Measurements from ENCODE around the gene ZNF575.

ZNF575 gene

GRCh38 chr19:43498233-43498842, 34.6 kb upstream of the ZNF575 start:
- TF ChIP-seq MYC (IDR thresholded peaks at IDR 0.05; ENCODE audit: low read depth, low read length) (no peak), POLR2A (IDR thresholded peaks at IDR 0.05; ENCODE audit: extremely low read depth, insufficient read length) (no peak)
- TF ChIP-seq, protein P1, sequence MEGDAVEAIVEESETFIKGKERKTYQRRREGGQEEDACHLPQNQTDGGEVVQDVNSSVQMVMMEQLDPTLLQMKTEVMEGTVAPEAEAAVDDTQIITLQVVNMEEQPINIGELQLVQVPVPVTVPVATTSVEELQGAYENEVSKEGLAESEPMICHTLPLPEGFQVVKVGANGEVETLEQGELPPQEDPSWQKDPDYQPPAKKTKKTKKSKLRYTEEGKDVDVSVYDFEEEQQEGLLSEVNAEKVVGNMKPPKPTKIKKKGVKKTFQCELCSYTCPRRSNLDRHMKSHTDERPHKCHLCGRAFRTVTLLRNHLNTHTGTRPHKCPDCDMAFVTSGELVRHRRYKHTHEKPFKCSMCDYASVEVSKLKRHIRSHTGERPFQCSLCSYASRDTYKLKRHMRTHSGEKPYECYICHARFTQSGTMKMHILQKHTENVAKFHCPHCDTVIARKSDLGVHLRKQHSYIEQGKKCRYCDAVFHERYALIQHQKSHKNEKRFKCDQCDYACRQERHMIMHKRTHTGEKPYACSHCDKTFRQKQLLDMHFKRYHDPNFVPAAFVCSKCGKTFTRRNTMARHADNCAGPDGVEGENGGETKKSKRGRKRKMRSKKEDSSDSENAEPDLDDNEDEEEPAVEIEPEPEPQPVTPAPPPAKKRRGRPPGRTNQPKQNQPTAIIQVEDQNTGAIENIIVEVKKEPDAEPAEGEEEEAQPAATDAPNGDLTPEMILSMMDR (IDR thresholded peaks at IDR 0.05; ENCODE audit: low read depth, low read length), result no peak
- no peak overlapping the region for H3K4me3 ChIP-seq (ENCODE audit: low read depth, low read length)
- no peak for DNase-seq (ENCODE audit: low read depth)

DNA sequence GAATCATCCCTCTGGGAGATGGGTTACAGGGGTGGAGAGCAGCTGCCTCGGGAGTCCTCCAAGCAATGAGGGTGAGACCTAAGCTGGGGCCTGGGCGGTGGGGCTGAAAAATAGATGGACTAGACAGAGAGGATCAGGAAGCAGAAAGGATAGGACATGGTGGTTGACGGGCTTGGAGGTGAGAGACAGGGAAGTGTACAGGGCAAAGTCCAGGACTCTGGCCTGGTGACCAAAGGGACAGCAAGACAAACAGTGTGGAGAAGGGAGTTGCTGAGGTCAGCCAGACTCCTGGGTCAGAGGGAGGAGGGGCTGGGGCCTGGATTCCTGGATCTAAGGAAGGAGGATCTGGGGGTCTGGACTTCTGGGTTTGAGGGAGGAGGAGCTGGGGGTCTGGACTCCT, 33.9 kb upstream of the ZNF575 start:
- no peak for DNase-seq (ENCODE audit: low read depth)
- no peak for TF ChIP-seq MYC (IDR thresholded peaks at IDR 0.05; ENCODE audit: low read depth, low read length)
- TF ChIP-seq, protein P1 (IDR thresholded peaks at IDR 0.05; ENCODE audit: low read depth, low read length), result no peak
- TF ChIP-seq MAX (IDR thresholded peaks at IDR 0.05; ENCODE audit: low read depth, low read length), result no peak
- no peak for TF ChIP-seq POLR2A (IDR thresholded peaks at IDR 0.05; ENCODE audit: extremely low read depth, insufficient read length)
- no peak overlapping the region for H3K4me3 ChIP-seq (ENCODE audit: low read depth, low read length)

DNA sequence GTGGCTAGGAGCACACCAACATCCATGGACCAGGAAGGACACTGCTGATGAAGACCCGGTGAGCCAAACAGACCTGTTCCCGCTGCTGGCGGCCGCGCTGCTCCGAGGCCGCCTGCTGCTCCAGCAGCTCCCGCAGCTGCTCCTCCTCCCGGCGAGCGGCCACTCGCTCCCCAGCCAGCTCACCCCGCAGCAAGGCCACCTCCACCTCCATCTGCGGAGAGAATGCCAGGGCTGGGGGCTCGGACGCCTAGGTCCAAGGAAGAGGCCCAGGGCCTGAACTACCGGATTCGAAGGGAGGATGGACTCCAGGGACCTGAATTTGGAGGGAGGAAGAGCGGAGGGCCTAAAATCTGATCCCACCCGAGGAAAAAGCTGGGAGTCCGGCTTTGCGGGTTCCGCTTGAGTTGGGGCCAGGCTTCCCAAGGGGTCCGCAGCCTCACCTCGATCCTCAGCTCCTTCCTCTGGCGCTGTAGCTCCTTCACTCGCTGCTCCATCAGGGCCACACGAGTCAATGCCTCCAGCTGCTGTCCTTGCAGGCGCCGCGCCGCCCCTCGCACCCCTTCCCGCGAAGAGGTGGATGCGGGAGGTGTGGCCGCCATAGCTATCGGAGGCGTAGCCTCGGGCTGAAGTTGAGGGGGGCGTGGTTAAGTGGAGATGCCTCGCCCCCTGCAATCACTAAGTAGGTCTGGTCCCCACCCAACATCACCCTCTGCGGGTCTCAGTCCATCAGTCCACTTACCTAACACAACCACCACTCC, 31.1 kb upstream of the ZNF575 start:
- no peak for TF ChIP-seq MAX (IDR thresholded peaks at IDR 0.05; ENCODE audit: low read depth, low read length)
- H3K4me3 ChIP-seq (ENCODE audit: low read depth, low read length), result no peak overlapping the region
- no peak for DNase-seq (ENCODE audit: low read depth)

GRCh38 chr19:43502419-43502976, 30.5 kb upstream of the ZNF575 start:
- H3K4me3 ChIP-seq (ENCODE audit: low read depth, low read length), result no peak overlapping the region

DNA sequence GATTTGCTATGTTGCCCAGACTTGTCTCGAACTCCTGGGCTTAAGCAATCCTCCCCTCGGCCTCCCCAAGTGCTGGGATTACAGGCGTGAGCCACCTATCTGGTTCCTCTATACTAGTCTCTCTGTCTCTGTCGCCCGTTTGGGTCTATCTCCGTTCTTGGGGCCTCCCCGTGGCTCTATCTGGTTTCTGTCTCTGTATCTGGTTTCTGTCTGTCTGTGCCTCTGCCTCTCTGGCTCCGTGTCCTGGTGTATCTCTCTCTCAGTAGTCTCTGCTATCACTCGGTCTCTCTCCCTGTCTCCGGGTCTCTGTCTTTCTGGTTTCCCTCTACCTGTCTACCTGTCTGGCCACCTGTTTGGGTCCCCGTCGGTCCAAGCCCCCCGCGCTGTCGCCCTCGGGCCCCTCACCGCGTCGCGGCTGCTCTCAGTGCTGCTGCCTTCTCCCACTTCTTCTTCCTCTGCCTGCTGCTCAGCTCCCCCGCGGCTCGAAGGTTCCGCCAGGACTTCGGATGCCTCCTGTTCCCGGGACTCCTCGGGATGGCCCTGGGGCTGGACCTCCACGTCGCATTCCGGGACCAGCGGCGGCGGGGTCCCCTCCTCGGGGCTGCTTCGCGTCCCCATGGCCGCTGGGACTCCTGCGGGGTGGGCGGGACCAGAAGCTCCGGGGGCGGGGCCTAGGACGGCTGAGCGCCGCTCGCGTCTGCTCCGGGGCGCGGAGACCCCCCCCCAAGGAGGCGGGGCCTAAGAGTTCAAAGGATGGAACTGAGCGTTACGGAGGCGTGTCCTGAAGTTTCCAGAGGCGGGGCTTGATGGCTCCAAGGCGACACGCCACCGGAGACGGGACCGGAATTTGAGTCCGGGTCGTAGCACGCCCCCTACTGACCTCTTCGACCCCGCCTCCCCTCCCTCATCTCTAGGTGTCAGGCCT, 29.2 kb upstream of the ZNF575 start:
- DNase-seq (ENCODE audit: low read depth), result peak; percentile 73
- TF ChIP-seq, protein P1 (IDR thresholded peaks at IDR 0.05; ENCODE audit: low read depth, low read length), result no peak
- TF ChIP-seq MAX (IDR thresholded peaks at IDR 0.05; ENCODE audit: low read depth, low read length) (no peak), MYC (IDR thresholded peaks at IDR 0.05; ENCODE audit: low read depth, low read length) (no peak)
- peak overlapping the region; percentile 25 for H3K4me3 ChIP-seq (ENCODE audit: low read depth, low read length)

More at GRCh38 chr19:43502419-43502976, 30.5 kb upstream of the ZNF575 start:
- TF ChIP-seq, protein P1 (IDR thresholded peaks at IDR 0.05; ENCODE audit: low read depth, low read length), result no peak
- TF ChIP-seq MAX (IDR thresholded peaks at IDR 0.05; ENCODE audit: low read depth, low read length) (no peak), MYC (IDR thresholded peaks at IDR 0.05; ENCODE audit: low read depth, low read length) (no peak), POLR2A (IDR thresholded peaks at IDR 0.05; ENCODE audit: extremely low read depth, insufficient read length) (no peak)
- no peak for DNase-seq (ENCODE audit: low read depth)

Measured in NB4 (cell line).